PC-3 (cell line): Measurements from ENCODE around the gene CYB561A3. TPM values are rescaled to one million over a fixed set of nuclear protein-coding genes. Genes with fewer than 3 reads are reported as not detected.

ENCODE experiments used
- ATAC-seq: fragments of 200-7000 bp; cut with Tn5 transposase; 2 replicates; pipeline ENCODE4 v1.9.1; 2020; ENCODE audit warnings: mild to moderate bottlenecking, moderate library complexity
- BruUV-seq: library from RNA; stranded (reverse); fragments of 400-500 nt; replicated peaks from 2 replicates; lab custom pipeline; 2021; lab: Mats Ljungman, UMichigan
- CTCF ChIA-PET: fragments of 300-600 bp; sonication (Branson Sonifier 250); formaldehyde crosslinking; loops from one replicate; lab custom pipeline; 2022; ENCODE audit warnings: antibody characterized with exemption; lab: Charles Lee
- POLR2A ChIA-PET: fragments of 300-600 bp; sonication (Branson Sonifier 250); formaldehyde crosslinking; loops from one replicate; lab custom pipeline; 2022; ENCODE audit warnings: antibody characterized with exemption; ENCODE audit not compliant: unreplicated experiment; lab: Charles Lee
- DNase-seq: peaks from one replicate; pipeline ENCODE4 v3.0.0-alpha.2; 2015
- H2AFZ ChIP-seq: fragments of 300-600 bp; sonication (generic); 2 replicates; pipeline ENCODE4 v1.6.0; 2016; ENCODE audit warnings: antibody characterized with exemption, low read length
- H3F3A ChIP-seq: fragments of 300-600 bp; sonication (generic); one replicate; pipeline ENCODE4 v1.6.0; 2017; ENCODE audit warnings: antibody characterized with exemption, low read length, control low read depth, mild to moderate bottlenecking; ENCODE audit not compliant: unreplicated experiment
- H3K27ac ChIP-seq: fragments of 300-600 bp; sonication (generic); 2 replicates; pipeline ENCODE4 v1.5.1; 2016; ENCODE audit warnings: mild to moderate bottlenecking, low read length
- H3K27me3 ChIP-seq: fragments of 300-600 bp; sonication (generic); 2 replicates; pipeline ENCODE4 v1.6.1; 2016; ENCODE audit warnings: low read length, mixed read lengths
- H3K36me3 ChIP-seq: fragments of 300-600 bp; sonication (generic); 2 replicates; pipeline ENCODE4 v1.6.1; 2016; ENCODE audit warnings: low read depth, mixed run types, low read length, mixed read lengths
- H3K4me1 ChIP-seq: fragments of 300-600 bp; sonication (generic); 2 replicates; pipeline ENCODE4 v1.5.1; 2016; ENCODE audit warnings: low read length; ENCODE audit not compliant: insufficient read depth
- H3K4me2 ChIP-seq: fragments of 300-600 bp; sonication (generic); 2 replicates; pipeline ENCODE4 v1.6.0; 2016; ENCODE audit warnings: low read length
- H3K4me3 ChIP-seq: fragments of 300-600 bp; sonication (generic); 2 replicates; pipeline ENCODE4 v1.5.1; 2016; ENCODE audit warnings: mild to moderate bottlenecking, low read length, mixed read lengths
- H3K79me2 ChIP-seq: fragments of 300-600 bp; sonication (generic); 2 replicates; pipeline ENCODE4 v1.6.1; 2017; ENCODE audit warnings: low read length, mixed read lengths
- H3K9ac ChIP-seq: fragments of 300-600 bp; sonication (generic); 2 replicates; pipeline ENCODE4 v1.6.0; 2016; ENCODE audit warnings: mild to moderate bottlenecking, low read length
- H3K9me2 ChIP-seq: fragments of 300-600 bp; sonication (generic); replicated peaks from 2 replicates; pipeline ENCODE4 v1.6.1; 2016; ENCODE audit warnings: mixed run types, low read length, mixed read lengths
- H3K9me3 ChIP-seq: fragments of 300-600 bp; sonication (generic); 2 replicates; pipeline ENCODE4 v1.6.1; 2016; ENCODE audit warnings: low read length, mixed read lengths
- H4K20me1 ChIP-seq: fragments of 300-600 bp; sonication (generic); 2 replicates; pipeline ENCODE4 v1.6.1; 2016; ENCODE audit warnings: low read length, mixed read lengths
- EZH2 ChIP-seq: fragments of 300-600 bp; sonication (generic); IDR thresholded peaks from one replicate; pipeline ENCODE4 v1.6.1; 2017; ENCODE audit warnings: antibody characterized with exemption, mild to moderate bottlenecking, low read length; ENCODE audit not compliant: unreplicated experiment
- EZH2phosphoT487 ChIP-seq: fragments of 300-600 bp; sonication (generic); IDR thresholded peaks from 2 replicates; pipeline ENCODE4 v1.6.1; 2018; ENCODE audit warnings: mild to moderate bottlenecking, antibody characterized with exemption, low read length, borderline replicate concordance
- intact Hi-C: fragments of 100-400 bp; cut with micrococcal nuclease; formaldehyde crosslinking; loops from 2 replicates; pipeline ENCODE4 v1.9.0; 2023
- total RNA-seq: library from RNA; depleted of rRNA; stranded (reverse); fragments of >200 nt; gene quantifications from 2 replicates; pipeline ENCODE4 v1.2.3, GENCODE V29; 2014
- TF ChIP-seq, protein P1 (sequence below): fragments of 300-600 bp; sonication (generic); conservative IDR thresholded peaks from 2 replicates; pipeline ENCODE4 v1.5.1; 2017; ENCODE audit warnings: antibody characterized with exemption, low read depth, mild to moderate bottlenecking, low read length

Gene CYB561A3
- total RNA-seq, 1 experiment from 2014 or later = 51.2 TPM

DNA sequence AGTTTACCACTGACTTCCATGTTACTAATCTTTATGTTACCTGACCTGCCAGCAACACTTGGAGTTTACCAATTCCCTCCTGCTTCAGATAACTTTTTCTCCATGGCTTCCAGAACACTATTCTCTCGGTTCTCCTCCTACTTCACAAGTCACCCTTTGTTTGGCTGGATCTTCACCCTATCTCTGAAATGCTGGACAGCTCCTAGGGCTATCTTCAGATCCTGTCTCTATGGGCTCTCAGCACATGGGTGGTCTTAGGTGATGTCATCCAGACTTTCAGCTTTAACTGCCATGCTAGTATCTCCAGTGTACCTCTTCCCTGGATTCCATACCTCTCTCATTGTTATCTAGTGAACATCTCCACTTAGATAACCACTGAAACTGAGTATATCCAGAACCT is 54.3 kb downstream of the CYB561A3 start:
- no peak for TF ChIP-seq EZH2
- TF ChIP-seq EZH2phosphoT487 = no peak
- TF ChIP-seq, protein P1, sequence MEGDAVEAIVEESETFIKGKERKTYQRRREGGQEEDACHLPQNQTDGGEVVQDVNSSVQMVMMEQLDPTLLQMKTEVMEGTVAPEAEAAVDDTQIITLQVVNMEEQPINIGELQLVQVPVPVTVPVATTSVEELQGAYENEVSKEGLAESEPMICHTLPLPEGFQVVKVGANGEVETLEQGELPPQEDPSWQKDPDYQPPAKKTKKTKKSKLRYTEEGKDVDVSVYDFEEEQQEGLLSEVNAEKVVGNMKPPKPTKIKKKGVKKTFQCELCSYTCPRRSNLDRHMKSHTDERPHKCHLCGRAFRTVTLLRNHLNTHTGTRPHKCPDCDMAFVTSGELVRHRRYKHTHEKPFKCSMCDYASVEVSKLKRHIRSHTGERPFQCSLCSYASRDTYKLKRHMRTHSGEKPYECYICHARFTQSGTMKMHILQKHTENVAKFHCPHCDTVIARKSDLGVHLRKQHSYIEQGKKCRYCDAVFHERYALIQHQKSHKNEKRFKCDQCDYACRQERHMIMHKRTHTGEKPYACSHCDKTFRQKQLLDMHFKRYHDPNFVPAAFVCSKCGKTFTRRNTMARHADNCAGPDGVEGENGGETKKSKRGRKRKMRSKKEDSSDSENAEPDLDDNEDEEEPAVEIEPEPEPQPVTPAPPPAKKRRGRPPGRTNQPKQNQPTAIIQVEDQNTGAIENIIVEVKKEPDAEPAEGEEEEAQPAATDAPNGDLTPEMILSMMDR = no peak
- H4K20me1 ChIP-seq = no peaks in the 10 kb centered on the region
- intact Hi-C loops = no loop called here
- no peak overlapping the region for H3K9ac ChIP-seq
- peaks cover 91% of the 10 kb centered on the region for H3K36me3 ChIP-seq
- POLR2A ChIA-PET = no interaction called here
- H3K9me3 ChIP-seq = no peaks in the 10 kb centered on the region
- H3K79me2 ChIP-seq = no peaks in the 10 kb centered on the region
- ATAC-seq (no peak), DNase-seq (no peak)
- H3K27me3 ChIP-seq = no peaks in the 10 kb centered on the region
- H3K4me1 ChIP-seq = no peaks in the 10 kb centered on the region
- BruUV-seq = no TSS peak
- CTCF ChIA-PET = no interaction called here
- no peak overlapping the region for H2AFZ ChIP-seq
- no peak overlapping the region for H3K4me3 ChIP-seq
- H3K27ac ChIP-seq = no peak overlapping the region
- no peaks in the 10 kb centered on the region for H3F3A ChIP-seq
- no peaks in the 10 kb centered on the region for H3K9me2 ChIP-seq
- no peak overlapping the region for H3K4me2 ChIP-seq

DNA sequence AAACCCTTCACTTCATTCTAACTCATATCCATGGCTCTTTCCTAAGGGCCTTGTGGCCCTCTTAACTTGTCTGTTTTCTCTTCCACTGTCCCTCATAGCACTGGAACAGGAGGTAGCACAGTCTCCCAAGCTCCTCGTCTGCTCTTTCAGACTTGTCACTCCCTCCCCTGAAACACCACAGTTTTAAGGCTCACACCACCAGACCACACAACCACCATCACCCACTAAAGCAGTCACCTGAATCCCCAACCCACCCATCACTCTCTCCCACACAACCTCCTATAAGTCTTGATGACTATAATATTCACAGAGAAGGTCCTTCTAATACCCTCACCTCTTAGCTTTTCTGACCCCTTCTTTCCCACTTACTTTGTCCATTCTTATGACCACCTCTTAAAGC is 55.5 kb downstream of the CYB561A3 start:
- Histone ChIP-seq H3K79me2 (no peaks in the 10 kb centered on the region), H3K27ac (no peak overlapping the region), H3F3A (no peaks in the 10 kb centered on the region), H3K9me2 (no peaks in the 10 kb centered on the region), H3K36me3 (peaks cover 91% of the 10 kb centered on the region), H3K4me1 (no peaks in the 10 kb centered on the region), H3K9me3 (no peaks in the 10 kb centered on the region), H3K4me2 (no peak overlapping the region), H2AFZ (no peak overlapping the region), H3K9ac (no peak overlapping the region), H4K20me1 (no peaks in the 10 kb centered on the region), H3K27me3 (no peaks in the 10 kb centered on the region), H3K4me3 (no peak overlapping the region)
- ChIA-PET CTCF (no interaction called here), POLR2A (no interaction called here)
- ATAC-seq (no peak), DNase-seq (no peak)
- BruUV-seq = no TSS peak
- intact Hi-C loops = no loop called here
- no peak for TF ChIP-seq EZH2phosphoT487
- TF ChIP-seq, protein P1 = no peak
- no peak for TF ChIP-seq EZH2

DNA sequence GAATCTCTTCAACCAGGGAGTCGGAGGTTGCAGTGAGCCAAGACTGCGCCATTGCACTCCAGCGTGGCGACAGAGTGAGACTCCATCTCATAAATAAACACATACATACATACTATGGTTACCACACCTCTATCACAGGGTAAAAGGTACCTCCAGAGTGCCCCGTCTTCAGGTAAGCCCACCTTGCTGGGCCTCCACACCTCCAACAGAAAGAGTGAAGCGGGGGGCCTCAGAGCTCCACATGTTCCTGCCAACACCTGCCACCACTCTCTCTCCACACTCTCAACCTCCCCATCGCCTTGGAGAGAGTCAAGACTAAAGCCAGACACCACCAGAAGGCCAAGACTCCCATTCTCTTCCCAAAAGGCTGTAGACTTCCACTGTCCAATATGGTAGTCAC is 56.3 kb downstream of the CYB561A3 start:
- Histone ChIP-seq H3K4me2 (no peak overlapping the region), H3K79me2 (no peaks in the 10 kb centered on the region), H3K36me3 (peaks cover 93% of the 10 kb centered on the region), H3F3A (no peaks in the 10 kb centered on the region), H2AFZ (no peak overlapping the region), H3K27ac (no peak overlapping the region), H3K9me3 (no peaks in the 10 kb centered on the region), H3K27me3 (no peaks in the 10 kb centered on the region), H3K9ac (no peak overlapping the region), H3K9me2 (no peaks in the 10 kb centered on the region), H4K20me1 (no peaks in the 10 kb centered on the region), H3K4me1 (no peaks in the 10 kb centered on the region), H3K4me3 (no peak overlapping the region)
- ChIA-PET POLR2A (no interaction called here), CTCF (no interaction called here)
- intact Hi-C loops = no loop called here
- no peak for TF ChIP-seq EZH2
- TF ChIP-seq, protein P1 = no peak
- TF ChIP-seq EZH2phosphoT487 = no peak
- DNase-seq = no peak
- ATAC-seq = no peak
- BruUV-seq = no TSS peak
